ENCODE measurements around the gene FARP2.
A peak's percentile ranks its signal among the peaks of the same experiment; 100 is the strongest.

The FARP2 gene

DNA sequence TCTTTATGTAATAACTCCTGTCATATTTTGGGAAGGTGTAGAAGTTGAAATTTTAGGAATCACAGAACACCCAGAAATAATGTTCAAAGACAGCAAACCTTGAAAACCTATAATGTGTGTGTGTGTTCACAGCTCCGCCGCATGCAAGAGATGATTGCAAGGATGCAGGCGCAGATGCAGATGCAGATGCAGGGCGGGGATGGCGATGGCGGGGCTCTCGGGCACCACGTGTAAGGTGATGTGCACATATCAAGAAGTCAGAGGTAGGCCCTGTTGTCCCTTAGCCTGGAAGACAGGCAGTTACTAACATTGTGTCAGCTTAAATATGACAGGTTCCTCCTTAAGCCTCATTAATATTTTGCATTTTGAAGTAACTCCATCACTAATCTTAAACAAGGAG lies 6.1 kb upstream of the FARP2 start:
- H3K27me3 Mint-ChIP-seq: no peaks in the 10 kb centered on the region

DNA sequence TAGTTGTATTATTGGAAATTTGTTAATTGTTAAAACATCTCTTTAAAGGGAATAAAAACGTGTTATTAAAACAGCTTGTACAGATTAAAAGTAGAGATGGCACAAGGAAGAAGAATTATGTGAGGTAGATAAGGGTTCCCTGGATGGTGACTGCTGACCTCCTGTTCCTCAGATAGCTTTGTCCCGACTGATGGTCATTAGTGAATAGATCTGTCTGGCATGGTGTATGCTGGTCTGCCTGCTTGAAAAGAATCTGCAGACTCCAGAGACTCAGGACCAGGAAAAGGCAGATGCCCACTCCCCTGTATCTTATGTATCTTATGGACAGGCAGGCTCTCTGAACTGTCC lies 5.6 kb upstream of the FARP2 start:
- Mint-ChIP-seq H3K4me1 (peaks cover 5 to 14% of the 10 kb centered on the region in 2 donors), H3K36me3 (peaks cover 34 to 38% of the 10 kb centered on the region in 2 donors), H3K27ac (no peak overlapping the region)

More for the DNA sequence above, 6.1 kb upstream of the FARP2 start:
- Mint-ChIP-seq H3K4me3 (no peak overlapping the region), H3K9me3 (no peaks in the 10 kb centered on the region), H3K36me3 (peaks cover 33 to 38% of the 10 kb centered on the region in 2 donors), H3K27ac (no peak overlapping the region), H3K4me1 (peaks cover 5 to 14% of the 10 kb centered on the region in 2 donors)
- ATAC-seq (replicated peaks) (no peak), DNase-seq (no peak)

DNA sequence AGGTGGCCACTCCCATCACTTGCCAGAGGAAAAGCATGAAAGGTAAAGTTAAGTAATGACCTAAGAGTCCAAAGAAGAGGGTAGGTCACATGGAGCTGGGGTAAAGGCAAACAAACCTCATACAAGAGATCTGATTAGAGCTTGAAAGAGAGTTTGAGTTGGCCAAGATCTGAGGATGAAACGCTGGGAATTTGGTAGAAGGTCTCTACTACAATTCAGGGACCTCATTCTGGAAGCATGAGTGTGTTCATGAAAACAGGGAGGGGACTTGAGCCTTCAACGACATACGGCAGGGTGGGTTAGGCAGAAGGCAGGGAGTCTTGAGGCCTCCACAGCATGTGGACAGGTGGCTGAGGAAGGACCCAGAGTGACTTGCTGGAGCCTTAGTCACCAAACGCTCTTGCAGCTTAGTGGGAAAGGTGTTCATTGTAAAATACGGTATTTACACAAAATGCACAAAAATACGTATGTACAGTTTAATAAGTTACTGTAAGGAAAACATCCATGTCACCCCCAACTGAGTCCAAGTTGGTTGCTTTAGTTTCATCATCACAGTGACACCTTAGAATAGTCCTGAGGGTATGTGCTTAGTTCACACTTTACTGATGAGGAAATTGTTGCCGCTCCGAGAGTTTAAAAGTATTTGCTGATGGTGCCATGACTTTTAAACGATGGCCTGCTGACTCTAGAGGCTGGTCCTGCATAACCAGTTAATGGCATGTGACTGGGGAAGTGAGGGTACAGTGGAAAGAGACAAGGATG lies 5.0 kb upstream of the FARP2 start:
- no peak for ATAC-seq (replicated peaks)
- Mint-ChIP-seq H3K9me3 (no peaks in the 10 kb centered on the region), H3K27ac (peak overlapping the region; percentile 75)

More for the DNA sequence above, 5.6 kb upstream of the FARP2 start:
- Mint-ChIP-seq H3K4me3 (no peak overlapping the region), H3K27me3 (no peaks in the 10 kb centered on the region), H3K9me3 (no peaks in the 10 kb centered on the region)
- DNase-seq: no peak
- no peak for ATAC-seq (replicated peaks)

DNA sequence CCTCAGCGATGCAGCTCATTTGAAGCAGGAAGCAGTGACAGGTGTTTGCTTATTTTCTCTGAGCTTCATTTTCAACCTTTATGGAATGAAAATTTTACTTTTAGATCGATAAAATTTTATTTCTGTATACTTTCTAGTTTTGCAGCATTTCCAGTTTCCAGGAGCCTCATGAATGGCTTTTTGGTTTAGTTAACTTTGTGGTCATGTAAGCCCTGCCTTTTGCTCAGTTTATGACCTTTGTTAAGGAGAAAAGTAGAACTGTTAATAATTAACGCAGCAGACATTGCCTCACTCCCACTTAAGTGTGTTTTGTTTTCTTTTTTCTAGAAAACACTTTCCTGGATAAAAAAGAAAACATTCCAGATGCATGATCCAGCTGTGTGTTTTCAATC lies 4.4 kb upstream of the FARP2 start:
- H3K27ac Mint-ChIP-seq: no peak overlapping the region
- ATAC-seq (replicated peaks) (no peak), DNase-seq (no peak)
- no peak overlapping the region for H3K4me3 Mint-ChIP-seq
- H3K36me3 Mint-ChIP-seq: peaks cover 30 to 32% of the 10 kb centered on the region in 2 donors
- peaks cover 5 to 16% of the 10 kb centered on the region in 2 donors for H3K4me1 Mint-ChIP-seq
- no peaks in the 10 kb centered on the region for H3K9me3 Mint-ChIP-seq
- H3K27me3 Mint-ChIP-seq: no peaks in the 10 kb centered on the region

More for the DNA sequence above, 5.0 kb upstream of the FARP2 start:
- Mint-ChIP-seq H3K4me1 (peaks cover 5 to 14% of the 10 kb centered on the region in 2 donors), H3K27me3 (no peaks in the 10 kb centered on the region), H3K4me3 (no peak overlapping the region), H3K36me3 (peaks cover 31 to 33% of the 10 kb centered on the region in 2 donors)
- no peak for DNase-seq

DNA sequence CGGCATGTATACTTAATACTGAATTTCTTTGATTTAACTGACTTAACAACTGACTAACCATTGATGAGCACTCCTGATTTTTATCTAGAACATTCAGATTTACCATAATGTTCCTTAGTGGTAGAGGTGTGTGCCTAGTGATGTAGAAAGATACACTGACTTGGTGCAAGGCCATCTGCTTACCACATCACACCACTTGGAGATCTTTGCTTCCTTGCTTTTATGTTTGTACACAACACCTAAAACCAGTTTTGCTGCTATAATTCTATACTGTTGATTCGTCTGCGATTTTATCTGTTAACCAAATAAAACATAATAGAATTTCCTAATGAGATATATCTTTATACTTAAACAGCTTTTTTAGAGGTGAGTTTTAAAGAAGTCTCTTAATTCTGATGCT lies 3.9 kb upstream of the FARP2 start:
- Mint-ChIP-seq H3K4me3 (no peak overlapping the region), H3K9me3 (no peaks in the 10 kb centered on the region), H3K4me1 (peaks cover 9 to 22% of the 10 kb centered on the region in 2 donors), H3K27ac (peak overlapping the region; percentile 63), H3K36me3 (peaks cover 30 to 32% of the 10 kb centered on the region in 2 donors), H3K27me3 (no peaks in the 10 kb centered on the region)
- DNase-seq: no peak
- no peak for ATAC-seq (replicated peaks)

DNA sequence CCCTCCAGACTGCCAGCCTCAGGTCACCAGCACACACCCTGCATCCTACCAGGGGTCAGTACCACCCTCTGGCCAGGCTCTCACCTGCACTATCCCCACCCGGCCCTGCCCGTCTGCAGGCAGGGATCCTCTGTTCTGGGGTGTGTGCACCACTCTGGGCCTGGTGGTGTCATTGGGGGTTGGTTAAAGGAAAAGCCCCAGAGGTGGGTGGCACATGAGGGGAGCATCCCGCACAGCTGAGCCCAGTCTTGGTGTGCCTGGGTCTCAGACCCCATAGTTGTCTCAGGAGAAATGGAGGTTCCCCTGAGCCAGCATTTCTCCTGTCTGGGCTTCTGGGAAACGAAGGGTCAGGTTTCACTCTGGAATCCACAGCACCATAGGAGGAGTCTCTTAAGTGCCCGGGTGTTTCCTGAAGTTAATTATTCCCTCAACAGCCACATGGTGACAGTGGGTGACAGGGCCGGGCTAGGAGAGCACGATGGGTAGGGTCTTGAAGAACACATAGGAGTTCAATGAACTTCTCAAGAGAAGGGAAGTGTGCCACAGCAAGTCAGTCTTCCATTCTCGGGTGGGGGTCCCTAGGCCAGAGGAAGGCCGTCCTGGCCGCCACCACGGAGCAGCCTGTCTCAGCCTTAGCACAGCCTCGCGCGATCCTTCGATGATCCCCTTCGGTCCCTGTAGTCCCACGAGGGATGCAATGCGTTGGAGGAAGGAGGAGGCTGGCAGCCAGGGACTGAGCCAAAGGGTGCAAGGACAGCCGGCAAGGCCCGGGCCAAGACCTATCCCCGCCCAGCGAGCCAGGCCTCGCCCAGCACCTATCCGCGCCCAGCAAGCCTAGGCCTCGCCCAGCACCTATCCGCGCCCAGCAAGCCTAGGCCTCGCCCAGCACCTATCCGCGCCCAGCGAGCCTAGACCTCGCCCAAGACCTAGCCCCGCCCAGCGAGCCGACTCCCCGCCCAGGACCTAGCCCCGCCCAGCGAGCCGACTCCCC lies 1.1 kb upstream of the FARP2 start:
- Mint-ChIP-seq H3K4me3 (peak overlapping the region; percentile 25 to 41), H3K27me3 (no peaks in the 10 kb centered on the region), H3K4me1 (peaks cover 27 to 49% of the 10 kb centered on the region in 2 donors), H3K9me3 (no peaks in the 10 kb centered on the region), H3K27ac (peak overlapping the region; percentile 73), H3K36me3 (peaks cover 21 to 25% of the 10 kb centered on the region in 2 donors)
- peak; percentile 6 to 26 for ATAC-seq (replicated peaks)
- peak; percentile 68 for DNase-seq

DNA sequence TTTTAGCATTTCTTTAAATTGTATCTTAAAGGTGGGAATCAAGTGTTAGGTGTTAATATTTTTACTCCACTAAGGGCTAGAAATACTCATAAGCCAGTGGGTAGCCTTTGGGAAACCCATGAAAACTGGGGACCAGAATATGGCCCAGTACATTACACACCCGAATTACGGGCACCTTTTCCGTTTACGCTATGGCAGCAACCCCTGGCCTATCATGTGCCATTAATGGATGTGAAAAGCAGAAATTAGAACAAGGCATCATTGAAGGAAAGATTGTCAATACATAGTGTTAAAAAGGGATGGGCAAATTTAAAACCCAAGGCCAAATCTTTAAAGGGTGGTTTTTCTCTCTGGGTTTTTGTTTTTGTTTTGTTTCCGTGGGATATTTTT lies 781 bp downstream of the FARP2 start:
- no peak for DNase-seq
- Mint-ChIP-seq H3K27me3 (no peaks in the 10 kb centered on the region), H3K27ac (peak overlapping the region; percentile 87), H3K4me3 (peak overlapping the region; percentile 82 to 85), H3K36me3 (peaks cover 15 to 26% of the 10 kb centered on the region in 2 donors), H3K9me3 (no peaks in the 10 kb centered on the region), H3K4me1 (peaks cover 37 to 60% of the 10 kb centered on the region in 2 donors)
- no peak for ATAC-seq (replicated peaks)

DNA sequence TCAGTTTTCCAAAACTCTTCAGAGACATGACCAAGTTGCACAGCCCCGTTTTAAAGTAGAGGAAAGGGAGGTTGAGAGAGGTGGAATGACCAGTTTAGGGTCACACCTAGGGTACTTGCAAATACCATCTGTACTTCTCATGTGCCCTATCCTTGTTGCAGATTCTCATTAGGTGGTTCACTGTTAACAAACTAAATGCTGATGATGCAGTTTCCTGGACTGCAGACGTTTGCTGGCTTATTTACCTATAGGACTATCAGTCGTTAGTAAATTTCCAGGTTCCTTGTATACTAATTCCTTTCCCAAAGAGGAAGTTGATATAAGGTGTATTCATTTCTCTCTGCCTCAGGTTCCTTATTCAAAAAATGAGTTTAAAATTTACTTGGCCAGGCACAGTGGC lies 1.4 kb downstream of the FARP2 start:
- Mint-ChIP-seq H3K4me3 (peak overlapping the region; percentile 82 to 85), H3K9me3 (no peaks in the 10 kb centered on the region), H3K4me1 (peaks cover 37 to 65% of the 10 kb centered on the region in 2 donors), H3K27ac (peak overlapping the region; percentile 31), H3K36me3 (peaks cover 12 to 26% of the 10 kb centered on the region in 2 donors), H3K27me3 (no peaks in the 10 kb centered on the region)
- ATAC-seq (replicated peaks) (no peak), DNase-seq (no peak)

DNA sequence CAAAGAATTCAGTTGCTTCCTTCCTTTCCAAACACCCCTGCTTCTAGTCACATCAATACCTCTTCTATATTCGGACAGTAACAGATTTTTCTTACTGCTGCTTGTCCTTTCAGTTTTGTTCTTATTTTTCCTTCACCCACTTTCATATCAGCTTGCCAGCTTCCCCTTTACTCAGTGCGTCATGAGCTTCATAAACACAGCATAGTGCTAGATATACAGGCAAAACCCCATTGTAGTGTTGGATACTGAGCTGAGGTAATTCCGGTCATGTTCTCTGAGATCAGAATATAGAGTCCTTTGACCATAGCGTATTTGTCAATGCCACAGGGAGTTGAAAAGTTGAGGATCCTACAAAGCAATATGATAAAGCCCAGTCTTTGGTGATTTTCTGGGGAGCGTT lies 2.4 kb downstream of the FARP2 start:
- H3K36me3 Mint-ChIP-seq: peaks cover 6 to 24% of the 10 kb centered on the region in 2 donors
- H3K27me3 Mint-ChIP-seq: no peaks in the 10 kb centered on the region
- peak; percentile 66 to 72 for ATAC-seq (replicated peaks)
- H3K4me3 Mint-ChIP-seq: peak overlapping the region; percentile 16 to 47
- peaks cover 43 to 74% of the 10 kb centered on the region in 2 donors for H3K4me1 Mint-ChIP-seq
- peak overlapping the region; percentile 72 for H3K27ac Mint-ChIP-seq
- H3K9me3 Mint-ChIP-seq: no peaks in the 10 kb centered on the region
- peak; percentile 39 for DNase-seq

DNA sequence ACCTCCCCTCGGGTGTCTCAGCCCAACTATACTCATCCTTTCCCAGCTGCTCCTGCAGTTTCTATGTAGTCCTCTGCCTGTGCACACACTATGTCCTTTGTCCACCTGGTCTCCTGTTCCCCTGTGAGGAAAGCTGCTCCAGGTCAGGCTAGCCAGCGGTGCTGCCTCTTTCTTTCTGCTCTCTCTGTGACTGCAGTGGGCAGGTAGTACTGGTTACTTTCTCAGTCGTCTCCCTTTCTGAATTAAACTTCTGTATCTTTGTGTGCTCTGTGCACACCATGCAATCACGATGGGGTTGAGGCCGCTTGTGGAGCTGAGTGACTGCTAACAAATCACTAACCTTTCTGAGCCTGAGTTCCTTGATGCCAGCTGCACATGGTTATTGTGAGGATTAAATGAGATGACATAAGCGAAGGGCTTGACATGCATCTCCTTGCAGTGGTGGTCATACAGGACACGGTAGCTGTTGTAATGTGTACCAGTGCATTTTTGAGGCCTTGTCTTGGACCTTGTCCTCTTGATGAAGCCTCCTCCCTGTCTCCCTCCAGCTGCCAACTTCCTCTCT lies 3.5 kb downstream of the FARP2 start:
- Mint-ChIP-seq H3K4me1 (peaks cover 47 to 79% of the 10 kb centered on the region in 2 donors), H3K27ac (peak overlapping the region; percentile 38), H3K27me3 (no peaks in the 10 kb centered on the region)

DNA sequence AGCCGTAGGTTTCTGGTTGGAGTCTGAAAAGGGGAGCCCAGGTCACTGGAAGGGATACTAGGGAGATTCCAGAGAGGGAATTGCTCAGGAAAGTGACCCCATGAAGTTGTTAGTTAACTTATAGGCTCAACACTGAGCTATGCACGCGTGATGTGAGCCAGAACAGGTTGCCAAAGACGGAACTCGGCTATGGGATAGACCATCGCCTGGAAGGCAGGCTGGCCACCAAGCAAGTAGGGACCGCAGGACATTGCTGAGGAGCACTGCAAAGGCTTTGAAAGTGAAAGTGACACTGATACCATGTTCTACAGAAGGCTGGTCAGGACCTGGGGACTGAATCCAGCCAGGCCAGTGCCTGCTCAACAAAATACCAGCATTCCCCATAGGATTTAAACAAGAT lies 7.3 kb downstream of the FARP2 start:
- Mint-ChIP-seq H3K27ac (no peak overlapping the region), H3K9me3 (no peaks in the 10 kb centered on the region), H3K36me3 (peaks cover 0 to 30% of the 10 kb centered on the region in 2 donors), H3K4me3 (no peak overlapping the region), H3K4me1 (peaks cover 44 to 77% of the 10 kb centered on the region in 2 donors), H3K27me3 (no peaks in the 10 kb centered on the region)
- peak in 1 of 2 donors; percentile 47 for ATAC-seq (replicated peaks)
- DNase-seq: no peak

More for the DNA sequence above, 3.5 kb downstream of the FARP2 start:
- H3K9me3 Mint-ChIP-seq: no peaks in the 10 kb centered on the region
- peaks cover 4 to 28% of the 10 kb centered on the region in 2 donors for H3K36me3 Mint-ChIP-seq
- DNase-seq (no peak), ATAC-seq (replicated peaks) (no peak)
- H3K4me3 Mint-ChIP-seq: peak overlapping the region; percentile 14 to 15

DNA sequence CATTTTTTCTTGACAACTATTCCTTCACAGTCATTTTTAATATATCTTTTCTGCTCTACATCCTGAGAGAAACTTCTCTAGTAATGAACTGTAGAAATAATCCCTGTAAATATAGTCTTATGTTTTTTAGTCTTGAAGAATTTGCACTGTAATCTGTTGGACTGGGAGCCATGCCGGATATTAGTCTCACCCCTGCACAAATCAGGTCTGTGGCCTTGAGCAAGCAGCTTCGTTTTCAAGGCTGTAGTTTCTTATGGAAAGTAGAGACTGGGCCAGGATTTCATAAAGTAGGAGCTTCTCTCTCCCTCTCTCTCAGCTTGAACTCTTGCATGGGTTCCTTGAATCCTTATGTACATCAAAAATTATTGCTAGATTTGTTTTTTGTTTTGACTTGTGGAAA lies 8.7 kb downstream of the FARP2 start:
- peaks cover 3 to 24% of the 10 kb centered on the region in 2 donors for H3K36me3 Mint-ChIP-seq
- H3K4me1 Mint-ChIP-seq: peaks cover 35 to 70% of the 10 kb centered on the region in 2 donors
- H3K27ac Mint-ChIP-seq: no peak overlapping the region
- DNase-seq: no peak
- H3K27me3 Mint-ChIP-seq: no peaks in the 10 kb centered on the region
- no peak for ATAC-seq (replicated peaks)
- H3K4me3 Mint-ChIP-seq: no peak overlapping the region
- no peaks in the 10 kb centered on the region for H3K9me3 Mint-ChIP-seq

DNA sequence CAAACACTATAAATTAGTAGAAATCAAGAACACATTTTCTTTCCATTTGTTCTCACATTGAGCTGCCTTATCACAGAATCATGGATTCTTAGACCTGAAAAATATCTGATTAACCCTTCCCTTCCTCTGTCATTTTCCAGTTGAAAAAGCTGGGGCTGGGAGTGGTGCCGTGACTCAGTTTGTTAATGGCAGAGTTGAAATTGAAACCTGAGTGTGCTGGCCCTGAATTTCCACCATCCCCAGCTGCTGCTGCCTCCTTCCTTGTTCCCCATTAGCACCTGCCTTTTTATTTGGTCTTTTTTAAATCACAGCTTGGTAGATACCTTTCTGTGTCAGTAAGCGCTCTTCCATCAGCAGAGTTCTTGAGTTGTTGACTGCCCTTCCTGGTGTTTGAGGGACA lies 10.6 kb downstream of the FARP2 start:
- peak overlapping the region; percentile 89 for H3K27ac Mint-ChIP-seq

DNA sequence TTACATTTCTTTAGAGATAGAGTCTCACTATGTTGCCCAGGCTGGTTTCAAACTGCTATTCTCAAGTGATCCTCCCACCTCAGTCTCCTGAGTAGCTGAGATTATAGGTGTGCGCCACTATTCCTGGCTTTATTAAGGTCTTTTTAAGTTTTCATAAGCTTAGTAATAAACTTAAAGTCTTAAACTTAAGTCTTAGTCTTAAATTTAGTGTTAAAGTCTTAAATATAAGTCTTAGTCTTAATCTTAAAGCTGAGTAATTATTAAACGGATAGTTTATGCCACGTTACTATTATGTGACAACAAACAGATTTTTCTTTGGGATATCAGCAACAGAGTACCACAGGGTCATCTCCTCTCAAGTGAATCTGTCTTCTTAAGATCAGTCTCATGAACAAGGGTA lies 12.6 kb downstream of the FARP2 start:
- Mint-ChIP-seq H3K27ac (no peak overlapping the region), H3K9me3 (no peaks in the 10 kb centered on the region), H3K36me3 (peaks cover 7 to 22% of the 10 kb centered on the region in 2 donors), H3K4me1 (peaks cover 27 to 54% of the 10 kb centered on the region in 2 donors), H3K4me3 (no peak overlapping the region), H3K27me3 (no peaks in the 10 kb centered on the region)
- ATAC-seq (replicated peaks) (no peak), DNase-seq (no peak)

More for the DNA sequence above, 10.6 kb downstream of the FARP2 start:
- Mint-ChIP-seq H3K27me3 (no peaks in the 10 kb centered on the region), H3K9me3 (no peaks in the 10 kb centered on the region), H3K36me3 (peaks cover 3 to 20% of the 10 kb centered on the region in 2 donors), H3K4me3 (peak overlapping the region; percentile 39 to 49), H3K4me1 (peaks cover 29 to 60% of the 10 kb centered on the region in 2 donors)
- ATAC-seq (replicated peaks) (peak; percentile 31 to 41), DNase-seq (no peak)

Data from stimulated activated naive B cell treated with anti-CD40 and anti-IgM and Interleukin-4, amounts not matched to agents 10 μg/mL and 1 μg/mL and 100 μg/mL, for 72 hours (primary cell).